Endothelial cell of umbilical vein (primary cell): ENCODE results near the gene HSP90AB1. TPM values are rescaled to one million over a fixed set of nuclear protein-coding genes. Genes with fewer than 3 reads are reported as not detected.
A peak's percentile ranks its signal among the peaks of the same experiment; 100 is the strongest.

Source experiments
- BruUV-seq: library from RNA; stranded (reverse); fragments of 400-500 nt; replicated peaks from 2 replicates; lab custom pipeline; 2021; lab: Mats Ljungman, UMichigan
- CTCF ChIA-PET: fragments of 300-600, 350-600 bp; sonication (Branson Sonifier 250); formaldehyde crosslinking; loops from one replicate; lab custom pipeline; 2021; ENCODE audit warnings: antibody characterized with exemption, inconsistent platforms; lab: Charles Lee
- POLR2A ChIA-PET: fragments of 300-600, 350-600 bp; sonication (Branson Sonifier 250); formaldehyde crosslinking; loops from one replicate; lab custom pipeline; 2021; ENCODE audit warnings: antibody characterized with exemption, inconsistent platforms; lab: Charles Lee
- DNase-seq: peaks from one replicate; pipeline ENCODE4 v3.0.0-alpha.2; 2011; ENCODE audit warnings: low read depth, low spot score
- FAIRE-seq: peaks from 2 replicates; lab custom pipeline; 2011; peaks lifted over from hg19 to GRCh38; lab: Jason Lieb, UNC
- H2AFZ ChIP-seq: 2 replicates; pipeline ENCODE4 v1.6.0; 2012; ENCODE audit warnings: low read depth, low read length, control low read depth, inconsistent platforms
- H3K27ac ChIP-seq: 2 replicates; pipeline ENCODE4 v1.5.1; 2011; ENCODE audit warnings: low read depth, mild to moderate bottlenecking, control low read depth, low read length, moderate library complexity; ENCODE audit not compliant: insufficient read depth
- H3K27me3 ChIP-seq, 2 experiments: 2 replicates each; pipeline versions ENCODE4 v1.6.0 to v1.6.1; 2011; ENCODE audit warnings: low read length in 2 of 2, mixed read lengths in 1 of 2; ENCODE audit not compliant: control insufficient read depth in 2 of 2, insufficient read depth in 2 of 2
- H3K36me3 ChIP-seq, 2 experiments: 2 replicates in 1 of 2; 3 replicates in 1 of 2; pipeline ENCODE4 v1.5.1; 2011; ENCODE audit warnings: low read length in 2 of 2, mild to moderate bottlenecking in 1 of 2, moderate library complexity in 1 of 2; ENCODE audit not compliant: control insufficient read depth in 2 of 2, insufficient read depth in 2 of 2; ENCODE audit errors: extremely low read depth in 1 of 2
- H3K4me1 ChIP-seq: 3 replicates; pipeline ENCODE4 v1.5.1; 2011; ENCODE audit warnings: mild to moderate bottlenecking, low read length; ENCODE audit not compliant: control insufficient read depth, insufficient read depth; ENCODE audit errors: extremely low read depth
- H3K4me2 ChIP-seq: 2 replicates; pipeline ENCODE4 v1.6.1; 2011; ENCODE audit warnings: low read length, control low read depth, mixed read lengths; ENCODE audit not compliant: insufficient read depth
- H3K4me3 ChIP-seq, 3 experiments: fragments of 200-600 bp in 1 of 3; sonication (generic), shearing (Covaris generic) in 1 of 3; replicated peaks in 1 of 3; 2 replicates each; pipeline ENCODE4 v1.5.1; 2011 to 2016; ENCODE audit warnings: control low read depth in 3 of 3, low read length in 3 of 3, mild to moderate bottlenecking in 2 of 3, inconsistent platforms in 1 of 3, low read depth in 1 of 3, moderate library complexity in 1 of 3; ENCODE audit not compliant: insufficient read depth in 1 of 3
- H3K79me2 ChIP-seq: 2 replicates; pipeline ENCODE4 v1.6.0; 2012; ENCODE audit warnings: low read length, inconsistent platforms; ENCODE audit not compliant: control insufficient read depth, insufficient read depth
- H3K9ac ChIP-seq: replicated peaks from 2 replicates; pipeline ENCODE3; 2011; ENCODE audit warnings: low read length, control low read depth; ENCODE audit not compliant: insufficient read depth; ENCODE audit errors: extremely low read depth
- H3K9me1 ChIP-seq: replicated peaks from 3 replicates; pipeline ENCODE4 v1.6.0; 2011; ENCODE audit warnings: mild to moderate bottlenecking, low read length; ENCODE audit not compliant: control insufficient read depth, insufficient read depth; ENCODE audit errors: extremely low read depth
- H3K9me3 ChIP-seq: replicated peaks from 2 replicates; pipeline ENCODE4 v1.5.1; 2012; ENCODE audit warnings: low read length, inconsistent platforms; ENCODE audit not compliant: control insufficient read depth, insufficient read depth
- H4K20me1 ChIP-seq: replicated peaks from 2 replicates; pipeline ENCODE3; 2011; ENCODE audit warnings: mild to moderate bottlenecking, low read length; ENCODE audit not compliant: control insufficient read depth, insufficient read depth; ENCODE audit errors: extremely low read depth
- CTCF ChIP-seq, 2 donors: IDR thresholded peaks; 1 replicate in 1 of 2; 2 replicates in 1 of 2; pipeline ENCODE4 v1.5.1; 2011; ENCODE audit warnings: low read length in 2 of 2, mild to moderate bottlenecking in 2 of 2, moderate library complexity in 2 of 2, control low read depth in 1 of 2, inconsistent platforms in 1 of 2, low read depth in 1 of 2; ENCODE audit not compliant: insufficient read depth in 1 of 2; ENCODE audit errors: extremely low read depth in 1 of 2
- GATA2 ChIP-seq: IDR thresholded peaks from 2 replicates; pipeline ENCODE4 v1.7.0; 2011; ENCODE audit warnings: low read depth, mild to moderate bottlenecking, moderate library complexity, mixed read lengths, low read length; ENCODE audit not compliant: insufficient read length, insufficient read depth
- dilution Hi-C: fragments of 300-500 bp; cut with MboI; formaldehyde crosslinking; loops from one replicate; pipeline ENCODE4 v1.15.0; 2019; ENCODE audit warnings: low sequenced_read_pairs; ENCODE audit not compliant: extremely low pct_ligation_motif_present
- intact Hi-C: fragments of 100-400 bp; cut with micrococcal nuclease; formaldehyde crosslinking; loops from one replicate; pipeline ENCODE4 v1.10.0; 2022
- polyA plus RNA-seq, 4 experiments: library from polyadenylated mRNA; depleted of rRNA in 3 of 4; stranded (reverse) in 3 of 4; unstranded in 1 of 4; fragments of >200 nt; gene quantifications; 2 replicates each; pipeline versions ENCODE4 v1.2.1 to v1.2.3, GENCODE V29; 2011 to 2012; ENCODE audit warnings: missing spikeins in 1 of 4
- total RNA-seq: library from RNA; stranded (reverse); gene quantifications from 2 replicates; pipeline ENCODE4 v1.2.3, GENCODE V29; 2021

HSP90AB1 gene
- total and polyA plus RNA-seq, 2 donors (not counting 3 experiments of a cell fraction or from before 2014, with no cell fraction given) = 824 to 1,201 TPM

DNA sequence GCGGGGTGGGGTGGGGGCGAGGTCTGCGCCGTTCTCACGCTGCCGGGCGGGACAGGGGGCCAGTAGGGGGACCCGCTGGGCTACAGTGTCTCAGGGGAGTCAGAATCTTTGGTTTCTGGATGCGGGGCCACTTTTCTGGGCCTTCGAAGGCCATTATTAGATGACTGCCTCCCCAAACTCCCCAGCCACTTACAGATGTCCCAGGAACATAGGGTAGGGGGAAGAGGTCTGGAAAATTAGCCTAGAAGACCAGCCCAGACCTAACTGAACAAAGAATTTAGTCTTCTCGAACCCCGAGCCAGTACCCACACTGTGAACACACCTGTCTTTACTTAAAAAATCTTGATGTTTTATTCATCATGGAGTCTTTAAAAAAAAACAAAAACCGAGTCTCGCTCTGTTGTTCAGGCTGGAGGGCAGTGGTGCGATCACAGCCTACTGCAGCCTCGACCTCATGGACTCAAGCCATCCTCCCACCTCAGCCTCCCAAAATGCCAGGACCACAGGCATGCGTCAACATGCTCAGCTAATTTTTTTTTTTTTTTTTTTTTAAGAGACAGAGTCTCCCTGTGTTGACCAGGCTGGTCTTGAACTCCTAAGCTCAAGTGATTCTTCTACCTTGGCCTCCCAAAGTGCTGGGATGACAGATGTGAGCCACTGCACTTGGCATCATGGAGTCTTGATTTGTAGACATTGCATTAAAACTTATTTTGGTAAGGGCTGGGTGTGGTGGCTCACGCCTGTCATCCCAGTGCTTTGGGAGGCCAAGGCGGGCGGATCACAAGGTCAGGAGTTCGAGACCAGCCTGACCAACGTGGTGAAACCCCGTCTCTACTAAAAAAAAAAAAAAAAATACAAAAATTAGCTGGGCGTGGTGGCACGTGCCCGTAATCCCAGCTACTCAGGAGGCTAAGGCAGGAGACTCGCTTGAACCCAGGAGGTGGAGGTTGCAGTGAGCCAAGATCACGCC lies 26.8 kb upstream of the HSP90AB1 start:
- BruUV-seq = TSS peak; percentile 58
- Histone ChIP-seq H3K36me3 (no peaks in the 10 kb centered on the region), H3K9me3 (no peaks in the 10 kb centered on the region), H3K9me1 (no peaks in the 10 kb centered on the region), H3K4me3 (peak overlapping the region; percentile 48 to 75 (median 73)), H2AFZ (no peak overlapping the region), H3K4me1 (peaks cover 51% of the 10 kb centered on the region), H3K79me2 (peaks cover 41% of the 10 kb centered on the region), H3K27ac (peak overlapping the region; percentile 97), H3K4me2 (peak overlapping the region; percentile 84), H3K27me3 (no peaks in the 10 kb centered on the region), H3K9ac (peak overlapping the region; percentile 78), H4K20me1 (no peaks in the 10 kb centered on the region)
- ChIA-PET POLR2A (interaction anchor here (0.6 to 5.3 kb wide), 5 partner anchors 27 to 131 kb away, joined by 3 to 34 read pairs (median 6); partner anchors contain the start of gene HSP90AB1), CTCF (interaction anchor here (0.7 to 9.2 kb wide), 8 partner anchors 14 to 123 kb away, joined by 3 to 91 read pairs (median 5); partner anchors contain the start of gene HSP90AB1)
- DNase-seq (no peak), FAIRE-seq (peak; percentile 54)
- dilution Hi-C loops (no loop called here), intact Hi-C loops (loop anchor here (2.0 kb wide), 2 partner anchors 33 to 37 kb away; partner anchors contain the start of gene SLC35B2)
- TF ChIP-seq GATA2 (no peak), CTCF (IDR thresholded peaks at IDR 0.05; ENCODE audit: extremely low read depth in 1 of 2, insufficient read depth in 1 of 2, low read depth in 1 of 2, low read length in 2 of 2) (peak in 1 of 2 donors; percentile 16)
